GM18508 (cell line): ENCODE results near the gene FARS2.
"Not testable (repeated sequence)": the region's sequence is repeated elsewhere in the genome, so short reads cannot be mapped to it uniquely, and the experiment has no call there.

Experiments used
- ATAC-seq: cut with Tn5 transposase; IDR thresholded peaks from one replicate; pipeline ENCODE4 v1.9.1; 2021; ENCODE audit warnings: moderate number of reproducible peaks; ENCODE audit not compliant: insufficient read depth, unreplicated experiment

Gene FARS2

DNA sequence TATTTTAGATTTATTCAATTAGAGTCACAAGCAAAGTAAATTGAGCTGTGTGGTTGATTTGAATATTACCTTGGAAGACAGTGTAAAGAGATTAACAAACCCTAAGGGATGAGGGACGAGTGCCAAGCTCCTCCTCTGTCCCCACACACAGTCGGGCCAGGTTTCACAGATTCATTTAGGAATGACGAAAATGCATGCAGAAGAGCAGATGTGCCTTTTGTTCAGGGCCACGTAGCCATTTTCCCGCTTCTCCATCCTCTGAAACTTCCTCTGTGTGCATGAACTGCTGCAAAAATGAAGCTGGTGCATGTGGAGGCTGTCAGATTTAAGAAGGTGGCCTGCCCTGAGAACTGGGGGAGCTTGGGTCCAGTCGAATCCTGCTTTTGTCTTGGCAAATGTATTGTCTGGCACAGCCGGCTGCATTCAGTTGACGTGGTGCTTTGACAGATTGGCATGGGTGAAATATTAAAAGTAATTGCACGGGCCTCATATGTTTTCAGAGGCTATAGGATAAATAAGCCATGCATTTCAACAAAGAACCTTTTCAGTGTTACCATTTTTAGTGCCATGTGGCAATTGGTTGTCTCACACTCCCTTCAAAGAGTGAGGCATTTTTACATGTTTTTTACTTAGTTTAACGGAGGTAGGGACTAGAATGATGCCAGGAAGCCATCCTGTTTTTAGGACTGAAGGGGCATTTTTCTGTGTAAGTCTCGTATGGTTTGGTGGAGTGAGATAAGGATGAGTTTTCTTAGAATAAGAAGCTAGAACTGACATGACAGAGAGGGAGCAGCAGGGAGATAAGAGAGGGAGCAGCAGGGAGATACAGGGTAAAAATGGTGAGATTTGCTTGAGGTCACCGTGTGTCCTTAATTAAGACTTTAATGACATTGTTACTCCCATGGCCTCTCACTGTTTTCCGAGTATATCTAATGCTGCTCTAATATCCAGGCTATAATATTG lies 384.3 kb downstream of the FARS2 start:
- no peak for ATAC-seq

DNA sequence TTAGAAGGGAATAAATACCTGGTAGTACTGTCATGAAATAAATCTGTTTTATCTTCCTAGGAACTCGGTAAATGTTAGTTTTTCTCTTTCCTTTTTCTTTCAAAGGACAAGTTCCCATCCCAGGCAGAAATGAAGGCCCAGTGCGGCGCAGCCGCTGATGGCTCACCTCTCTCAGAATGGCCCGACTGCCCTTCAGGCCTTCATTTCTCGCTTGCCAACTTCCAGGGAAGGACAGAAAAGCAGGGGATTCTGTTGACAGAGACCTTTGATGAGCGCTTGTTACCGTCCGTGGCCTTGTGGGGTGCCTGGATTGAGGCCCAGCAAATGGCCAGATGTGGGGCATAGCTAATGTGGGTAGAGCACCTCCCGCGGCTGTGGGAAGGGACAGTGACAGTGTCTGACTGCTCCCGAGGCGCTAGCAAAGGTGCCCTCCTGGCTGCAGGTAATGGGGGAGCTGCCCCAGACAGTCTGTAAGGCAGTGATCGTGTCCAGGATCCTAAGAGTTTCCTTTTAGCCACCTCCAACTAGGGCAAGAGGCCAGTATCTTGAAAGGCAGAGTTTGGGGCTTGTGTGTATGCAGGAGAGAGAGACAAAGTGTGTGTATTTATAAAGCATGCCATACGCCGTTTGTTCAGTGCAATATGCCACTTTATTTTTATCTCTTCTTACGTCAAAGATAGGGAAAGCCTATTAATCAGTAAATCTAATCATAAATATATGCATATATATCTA lies 391.3 kb downstream of the FARS2 start:
- no peak for ATAC-seq

DNA sequence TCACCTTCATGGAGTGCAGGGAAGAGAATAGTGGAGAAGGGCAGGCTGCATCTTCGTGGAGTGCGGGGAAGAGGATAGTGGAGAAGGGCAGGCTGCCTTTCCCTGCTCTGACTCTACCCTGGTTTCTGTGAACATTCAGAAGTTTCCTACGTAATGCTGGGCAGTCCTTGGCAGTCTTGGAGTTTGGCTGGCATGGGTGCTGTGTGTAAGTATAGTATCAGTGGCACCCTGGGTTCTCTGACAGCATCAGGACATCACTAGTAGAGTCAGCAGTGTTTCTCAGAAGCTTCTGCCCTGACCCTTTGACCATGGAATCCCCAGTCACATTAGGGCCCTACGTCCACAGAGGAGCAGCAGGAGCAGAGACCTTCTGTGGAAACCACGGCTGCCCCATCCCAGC lies 392.5 kb downstream of the FARS2 start:
- ATAC-seq = no peak

GRCh38 chr6:5656226-5656625 lies 394.9 kb downstream of the FARS2 start:
- no peak for ATAC-seq

GRCh38 chr6:5656695-5657094 lies 395.4 kb downstream of the FARS2 start:
- not testable (repeated sequence) for ATAC-seq

- ATAC-seq = no peak
These were observed 396.5 kb downstream of the FARS2 start for GRCh38 chr6:5657684-5658430.

DNA sequence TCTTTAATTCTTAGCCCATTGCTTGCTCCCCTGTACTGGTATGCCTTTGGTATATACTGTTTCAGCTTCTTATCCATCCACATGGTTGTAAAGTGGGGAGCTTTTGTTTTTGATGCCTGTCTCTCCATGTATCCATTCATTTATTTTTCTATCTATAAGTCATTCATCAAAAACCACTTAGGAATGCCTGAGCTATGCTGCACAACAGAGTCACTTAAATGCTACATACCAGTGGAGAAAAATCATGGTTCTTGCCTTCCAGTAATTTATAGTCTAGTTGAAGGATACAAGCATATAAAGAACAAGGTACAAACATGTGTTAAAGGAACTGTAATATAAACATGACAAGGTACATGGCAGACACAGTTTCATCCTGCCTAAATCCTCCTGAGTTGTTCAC lies 398.2 kb downstream of the FARS2 start:
- no peak for ATAC-seq

DNA sequence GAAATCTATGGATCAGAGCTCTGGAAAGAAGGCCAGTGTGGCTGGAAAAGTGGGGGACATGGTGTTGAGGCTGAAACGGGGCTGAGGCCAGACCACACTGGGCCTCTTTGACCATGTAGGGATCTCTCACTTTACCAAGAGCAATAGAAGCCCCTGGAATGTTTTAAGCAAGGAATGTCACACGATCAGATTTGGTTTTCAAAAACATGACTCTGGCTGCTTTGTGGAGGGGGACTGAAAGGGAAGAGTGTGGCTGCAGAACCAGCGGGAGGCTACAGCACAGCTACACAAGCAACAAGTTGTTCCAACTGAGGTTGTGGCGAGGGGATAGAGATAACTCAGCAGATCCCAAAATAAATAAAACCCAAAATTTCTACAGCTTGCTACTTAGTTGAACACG lies 399.5 kb downstream of the FARS2 start:
- ATAC-seq = no peak

GRCh38 chr6:5662797-5663196 lies 401.5 kb downstream of the FARS2 start:
- no peak for ATAC-seq

DNA sequence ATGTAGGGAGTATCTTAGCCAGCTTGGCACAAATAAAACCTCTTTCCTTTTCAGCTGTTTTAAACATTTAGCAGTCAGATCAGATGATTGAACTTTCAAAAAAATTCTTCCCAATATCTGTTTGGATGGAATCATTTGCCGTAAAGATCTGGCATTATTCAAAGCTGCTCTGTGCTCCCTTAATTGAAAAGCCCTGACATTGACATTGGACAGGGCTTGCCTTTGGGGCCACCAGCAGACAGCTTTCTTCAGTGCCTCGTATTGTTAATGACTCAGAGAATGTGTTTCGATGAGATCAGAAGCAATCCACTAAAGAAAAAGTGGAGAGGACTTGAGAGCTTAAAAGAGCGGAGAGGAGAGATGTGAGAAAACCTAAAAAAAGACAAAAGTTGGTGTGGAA lies 401.9 kb downstream of the FARS2 start:
- ATAC-seq = no peak

DNA sequence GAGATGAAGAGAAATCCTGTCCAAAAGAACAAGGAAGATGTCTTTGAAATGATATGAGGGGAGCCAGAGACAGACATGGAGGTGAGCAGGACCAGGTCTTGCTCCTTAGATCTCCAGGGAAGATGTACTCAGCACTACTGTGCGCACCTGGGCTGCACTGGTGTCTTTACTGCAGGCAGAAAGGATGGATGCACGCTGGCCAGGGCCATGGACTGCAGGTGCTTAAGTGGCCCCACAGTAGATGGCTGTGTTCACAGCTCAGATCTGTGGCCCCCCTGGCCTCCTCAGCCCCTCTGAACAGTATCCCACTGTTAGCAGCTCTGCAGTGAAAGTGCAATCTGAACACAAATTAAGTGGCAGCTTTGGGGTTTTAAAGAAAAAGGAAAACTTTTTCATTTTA lies 402.4 kb downstream of the FARS2 start:
- ATAC-seq = no peak

GRCh38 chr6:5664149-5664548 lies 402.8 kb downstream of the FARS2 start:
- ATAC-seq = no peak

DNA sequence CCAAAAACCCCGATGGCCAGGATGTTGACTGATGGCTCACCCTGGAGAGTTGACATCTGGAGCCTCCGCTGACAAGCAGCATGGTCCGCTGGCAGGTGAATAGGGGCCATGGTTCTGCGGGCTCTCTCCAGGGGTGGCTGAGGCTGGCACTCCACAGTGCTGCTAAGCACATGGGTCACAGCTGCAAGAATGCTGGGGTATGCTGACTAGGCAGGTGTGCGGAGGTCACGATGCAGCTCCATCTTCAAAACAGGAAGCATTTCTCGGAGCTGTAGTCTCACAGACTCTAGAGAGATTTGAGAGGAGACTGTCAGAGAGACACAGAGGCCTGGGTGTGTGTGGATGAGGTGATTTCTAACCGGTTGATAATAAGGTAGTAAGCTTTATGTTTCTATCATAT lies 403.9 kb downstream of the FARS2 start:
- ATAC-seq = no peak

GRCh38 chr6:5665667-5666066 lies 404.4 kb downstream of the FARS2 start:
- no peak for ATAC-seq

DNA sequence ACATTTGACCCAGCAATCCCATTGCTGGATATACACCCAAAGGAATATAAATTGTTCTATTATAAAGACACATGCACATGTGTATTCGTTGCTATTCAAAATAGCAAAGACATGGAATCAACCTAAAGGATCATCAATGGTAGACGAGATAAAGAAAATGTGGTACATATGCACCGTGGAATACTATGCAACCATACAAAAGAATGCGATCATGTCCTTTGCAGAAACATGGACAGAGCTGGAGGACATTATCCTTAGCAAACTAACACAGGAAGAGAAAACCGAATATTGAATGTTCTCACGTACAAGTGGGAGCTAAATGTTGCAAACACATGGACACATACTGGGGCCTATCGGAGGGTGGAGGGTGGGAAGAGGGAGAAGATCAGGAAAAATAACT lies 405.4 kb downstream of the FARS2 start:
- ATAC-seq = no peak

DNA sequence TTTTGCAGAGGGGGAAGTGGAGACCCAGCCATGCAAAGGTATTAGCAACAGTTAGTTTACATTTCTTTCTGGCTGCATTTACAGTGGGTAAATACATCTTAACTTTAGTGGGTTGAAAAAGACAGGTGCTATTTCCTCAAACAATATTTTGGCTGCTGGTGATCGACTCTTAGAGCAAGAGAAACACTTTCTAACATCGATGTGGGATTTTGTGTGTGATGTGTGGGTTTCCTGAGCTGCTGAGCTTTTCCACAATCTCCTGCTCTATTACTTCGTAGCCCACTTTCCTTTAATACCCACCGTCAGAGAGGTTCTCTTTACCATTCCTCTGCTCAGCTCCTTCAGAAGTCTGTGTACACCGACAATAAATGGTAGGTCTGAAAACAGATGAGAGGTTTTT lies 406.4 kb downstream of the FARS2 start:
- ATAC-seq = no peak

DNA sequence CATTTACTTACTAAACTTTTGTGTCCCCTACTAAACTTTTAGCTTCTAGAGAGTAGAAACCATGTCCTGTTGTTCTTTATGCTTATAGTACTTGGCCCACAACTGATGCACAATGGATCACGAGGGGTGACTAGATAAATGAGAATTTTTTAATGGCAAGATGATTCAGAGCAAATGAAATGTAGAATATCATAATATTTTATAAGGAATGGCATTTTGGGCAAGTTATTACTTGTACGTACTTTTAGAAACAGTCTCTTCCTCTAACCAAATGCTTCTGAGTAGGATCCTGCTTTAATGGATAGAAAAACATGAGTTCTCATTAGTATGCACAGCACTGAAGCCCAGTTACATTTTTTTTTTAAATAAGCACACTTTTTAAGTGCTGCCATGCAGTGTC lies 409.1 kb downstream of the FARS2 start:
- ATAC-seq = no peak

- peak; percentile 72 for ATAC-seq
These were observed 409.7 kb downstream of the FARS2 start for GRCh38 chr6:5670811-5671561.

DNA sequence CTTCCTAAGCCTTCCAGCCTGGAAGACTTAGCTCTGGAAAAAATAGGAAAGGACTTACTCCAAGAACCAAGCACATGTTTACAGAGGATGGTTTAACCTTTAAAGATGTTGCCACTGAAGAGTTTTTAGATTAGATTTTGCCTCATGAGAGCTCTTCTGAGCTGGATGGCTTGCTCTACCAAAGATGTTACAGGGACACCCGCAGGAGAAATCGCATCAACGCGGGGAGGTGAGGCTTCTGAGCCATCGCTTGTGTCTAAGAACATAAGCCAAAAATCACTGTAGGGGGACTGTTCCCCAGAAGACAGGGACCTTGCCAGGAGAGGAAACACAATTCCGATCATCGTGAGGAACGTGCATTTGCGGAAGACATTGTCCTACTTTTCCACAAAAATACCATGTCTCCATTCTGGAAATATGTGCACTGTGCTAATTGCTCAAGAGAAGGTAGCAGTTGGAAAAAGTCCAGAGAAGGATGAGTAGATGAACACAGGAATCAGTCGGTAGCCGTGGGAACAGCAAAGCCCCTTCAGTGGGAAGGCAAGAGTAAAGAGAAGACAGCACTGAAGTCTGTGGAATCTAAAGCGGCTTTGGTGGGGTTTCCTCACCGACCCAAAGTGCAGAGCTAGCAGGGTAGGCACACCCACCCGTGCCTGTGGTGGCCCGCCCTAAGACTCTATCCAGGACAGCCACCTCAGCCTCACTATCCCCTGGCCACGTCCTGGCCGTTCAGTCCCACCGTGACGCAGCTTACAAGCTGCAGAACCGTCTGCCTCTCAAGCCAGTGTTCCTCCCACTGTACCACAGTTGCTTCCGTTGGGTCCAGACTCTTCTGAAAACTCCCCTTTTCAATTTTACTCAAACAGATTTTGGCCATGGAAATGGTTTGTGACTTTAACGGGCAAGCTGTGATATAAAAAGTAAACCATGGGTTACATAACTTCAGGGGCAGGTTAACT lies 410.6 kb downstream of the FARS2 start:
- no peak for ATAC-seq
